ENCODE measurements around the gene KRT32.
"Not testable (repeated sequence)": the region's sequence is repeated elsewhere in the genome, so short reads cannot be mapped to it uniquely, and the experiment has no call there.

The KRT32 gene

GRCh38 chr17:41444640-41445039, 22.5 kb downstream of the KRT32 start:
- H3K27ac ChIP-seq: no peak overlapping the region
- H3K9me3 ChIP-seq (replicated peaks in 1 of 11): no peaks in the 10 kb centered on the region
- no peak overlapping the region for H3K4me2 ChIP-seq
- TF ChIP-seq Cebpa-rat (IDR thresholded peaks at IDR 0.05): no peak
- H3K4me1 ChIP-seq: peaks cover 0 to 8% (median 6%) of the 10 kb centered on the region in 10 experiments; a peak in 10 of 20 replicates
- H3K36me3 ChIP-seq: no peaks in the 10 kb centered on the region
- H3K4me3 ChIP-seq: no peak overlapping the region
- no peaks in the 10 kb centered on the region for H3K27me3 ChIP-seq
- H4K20me1 ChIP-seq: no peaks in the 10 kb centered on the region
- H3K9ac ChIP-seq: no peak overlapping the region

GRCh38 chr17:41444186-41444585, 23.0 kb downstream of the KRT32 start:
- H3K27ac ChIP-seq: no peak overlapping the region
- TF ChIP-seq Cebpa-rat (IDR thresholded peaks at IDR 0.05): no peak
- H3K9me3 ChIP-seq (replicated peaks in 1 of 11): no peaks in the 10 kb centered on the region
- H3K4me1 ChIP-seq: peaks cover 0 to 8% (median 6%) of the 10 kb centered on the region in 10 experiments; a peak in 10 of 20 replicates
- H3K9ac ChIP-seq: no peak overlapping the region
- no peaks in the 10 kb centered on the region for H4K20me1 ChIP-seq
- no peak overlapping the region for H3K4me3 ChIP-seq
- no peaks in the 10 kb centered on the region for H3K27me3 ChIP-seq
- H3K36me3 ChIP-seq: no peaks in the 10 kb centered on the region
- H3K4me2 ChIP-seq: no peak overlapping the region

DNA sequence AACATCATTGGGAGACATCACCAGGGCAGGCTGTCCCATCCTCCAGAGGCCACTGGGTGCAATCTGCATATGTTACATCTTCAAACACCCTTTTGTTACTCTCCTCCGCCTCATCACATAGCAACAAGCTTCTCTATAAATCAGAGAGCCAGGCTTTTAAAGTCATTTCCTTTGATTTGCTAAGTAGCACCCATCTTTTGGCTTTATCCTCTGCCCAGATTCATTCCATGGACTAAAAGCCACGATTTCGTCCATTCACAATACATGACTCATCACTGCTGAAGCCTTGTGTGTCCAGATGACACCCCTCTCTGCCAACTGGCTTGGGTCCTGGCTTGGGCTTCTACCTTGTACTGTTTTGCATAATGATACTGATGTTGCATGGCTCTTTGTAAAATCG, 24.4 kb downstream of the KRT32 start:
- H3K9ac ChIP-seq: no peak overlapping the region
- H3K4me1 ChIP-seq: peaks cover 0 to 8% (median 6%) of the 10 kb centered on the region in 10 experiments; a peak in 10 of 20 replicates
- H3K36me3 ChIP-seq: no peaks in the 10 kb centered on the region
- H3K27me3 ChIP-seq: no peaks in the 10 kb centered on the region
- no peaks in the 10 kb centered on the region for H3K9me3 ChIP-seq (replicated peaks in 1 of 11)
- H3K4me3 ChIP-seq: no peak overlapping the region
- H3K4me2 ChIP-seq: no peak overlapping the region
- no peak for TF ChIP-seq Cebpa-rat (IDR thresholded peaks at IDR 0.05)
- no peak overlapping the region for H3K27ac ChIP-seq
- no peaks in the 10 kb centered on the region for H4K20me1 ChIP-seq

DNA sequence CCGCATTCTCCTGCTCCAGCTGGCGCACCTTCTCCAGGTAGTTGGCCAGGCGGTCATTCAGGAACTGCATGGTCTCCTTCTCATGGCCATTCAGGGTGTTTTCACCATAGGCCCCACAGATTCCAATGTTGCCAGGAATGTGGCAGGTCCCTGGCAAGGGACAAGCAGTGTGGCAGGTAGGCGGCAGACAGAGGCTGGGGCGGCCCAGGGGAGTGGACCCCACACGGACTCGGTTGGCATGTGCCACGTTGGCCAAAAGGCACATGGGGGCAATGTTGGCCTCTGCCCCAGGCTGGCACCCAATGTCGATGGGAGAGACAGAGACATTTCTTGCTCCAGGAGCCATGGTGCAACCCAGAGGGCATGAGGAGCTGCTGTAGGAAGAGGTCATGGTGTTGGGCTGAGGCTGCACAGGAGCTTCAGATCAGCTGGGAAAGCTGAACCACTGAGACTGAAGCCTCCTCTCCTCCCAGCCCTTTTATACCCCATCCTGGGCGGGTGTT, 26.6 kb downstream of the KRT32 start, which contains the start of gene KRT38:
TSS of gene KRT38 (minus strand) at position 453 of the 503 bp plus-strand sequence. CDS start at position 391, 62 bp downstream.
- Histone ChIP-seq H4K20me1 (no peaks in the 10 kb centered on the region), H3K4me3 (no peak within 1 kb of the TSS), H3K36me3 (no peaks in the 10 kb centered on the region), H3K4me1 (no peaks in the 10 kb centered on the region), H3K4me2 (no peak within 1 kb of the TSS), H3K9me3 (replicated peaks in 1 of 11) (no peaks in the 10 kb centered on the region), H3K27me3 (no peaks in the 10 kb centered on the region), H3K27ac (no peak within 1 kb of the TSS), H3K9ac (no peak within 1 kb of the TSS)
- no peak for TF ChIP-seq Cebpa-rat (IDR thresholded peaks at IDR 0.05)

DNA sequence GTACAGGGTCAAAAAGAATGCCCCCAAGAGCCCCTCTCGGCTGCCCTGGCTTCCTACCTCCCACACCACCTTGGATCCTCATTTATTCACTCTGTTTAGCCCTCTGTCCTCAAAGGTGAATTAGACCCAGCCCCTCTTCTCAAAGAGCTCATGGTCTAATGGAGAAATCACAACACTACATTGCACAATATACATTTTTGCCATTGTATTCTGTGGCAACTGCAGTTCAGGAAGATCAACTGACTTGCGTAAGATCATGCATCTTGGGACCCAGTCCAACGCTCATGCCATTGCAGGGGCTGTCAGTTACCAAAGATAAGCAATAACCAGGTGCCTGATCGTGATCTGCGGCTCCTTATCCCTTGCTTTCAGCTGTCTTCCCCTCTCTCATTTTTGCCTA, 27.8 kb downstream of the KRT32 start:
- Histone ChIP-seq H3K36me3 (no peaks in the 10 kb centered on the region), H3K4me2 (no peak overlapping the region), H3K4me3 (no peak overlapping the region), H3K27me3 (no peaks in the 10 kb centered on the region), H3K27ac (no peak overlapping the region), H3K4me1 (no peaks in the 10 kb centered on the region), H3K9ac (no peak overlapping the region), H3K9me3 (replicated peaks in 1 of 11) (no peaks in the 10 kb centered on the region), H4K20me1 (no peaks in the 10 kb centered on the region)
- TF ChIP-seq Cebpa-rat (IDR thresholded peaks at IDR 0.05): no peak

DNA sequence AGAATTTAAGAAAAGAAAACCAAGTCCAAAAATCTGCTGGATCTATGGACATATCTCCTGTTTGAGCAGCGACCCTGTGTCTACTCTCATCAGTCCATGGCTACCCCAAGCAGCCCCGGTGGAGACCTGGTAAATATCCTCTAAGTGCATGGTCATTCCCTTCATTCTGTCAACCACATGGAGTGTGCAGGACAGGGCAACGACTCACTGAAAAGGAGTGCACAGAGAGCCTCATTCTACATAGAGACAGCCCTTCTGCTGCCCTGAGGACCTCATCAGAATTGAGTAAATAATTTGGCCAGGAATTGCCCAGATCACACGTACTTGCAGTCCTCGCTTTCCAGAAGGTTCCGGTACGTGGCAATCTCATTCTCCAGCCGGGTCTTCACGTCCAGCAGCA, 29.4 kb downstream of the KRT32 start:
- no peaks in the 10 kb centered on the region for H3K36me3 ChIP-seq
- H3K4me1 ChIP-seq: peaks cover 0 to 4% (median 0%) of the 10 kb centered on the region in 10 experiments; a peak in 1 of 20 replicates
- no peak overlapping the region for H3K27ac ChIP-seq
- no peak overlapping the region for H3K4me3 ChIP-seq
- H3K27me3 ChIP-seq: no peaks in the 10 kb centered on the region
- H3K9me3 ChIP-seq (replicated peaks in 1 of 11): no peaks in the 10 kb centered on the region
- no peak for TF ChIP-seq Cebpa-rat (IDR thresholded peaks at IDR 0.05)
- no peak overlapping the region for H3K9ac ChIP-seq
- no peaks in the 10 kb centered on the region for H4K20me1 ChIP-seq
- H3K4me2 ChIP-seq: no peak overlapping the region

GRCh38 chr17:41437254-41437653, 29.9 kb downstream of the KRT32 start:
- Histone ChIP-seq H3K9ac (no peak overlapping the region), H3K9me3 (replicated peaks in 1 of 11) (no peaks in the 10 kb centered on the region), H3K36me3 (no peaks in the 10 kb centered on the region), H3K4me3 (no peak overlapping the region), H3K27me3 (no peaks in the 10 kb centered on the region), H3K4me1 (peaks cover 0 to 9% (median 0%) of the 10 kb centered on the region in 10 experiments; a peak in 3 of 20 replicates), H3K27ac (no peak overlapping the region), H4K20me1 (no peaks in the 10 kb centered on the region), H3K4me2 (no peak overlapping the region)
- no peak for TF ChIP-seq Cebpa-rat (IDR thresholded peaks at IDR 0.05)

- Histone ChIP-seq H3K4me2 (no peak overlapping the region), H3K4me1 (peaks cover 0 to 17% (median 0%) of the 10 kb centered on the region in 10 experiments; a peak in 3 of 20 replicates), H3K27ac (no peak overlapping the region), H3K9ac (no peak overlapping the region), H3K4me3 (no peak overlapping the region), H4K20me1 (no peaks in the 10 kb centered on the region), H3K9me3 (replicated peaks in 1 of 11) (no peaks in the 10 kb centered on the region), H3K36me3 (no peaks in the 10 kb centered on the region), H3K27me3 (no peaks in the 10 kb centered on the region)
- no peak for TF ChIP-seq Cebpa-rat (IDR thresholded peaks at IDR 0.05)
Observed at GRCh38 chr17:41434415-41434814, 32.8 kb downstream of the KRT32 start.

DNA sequence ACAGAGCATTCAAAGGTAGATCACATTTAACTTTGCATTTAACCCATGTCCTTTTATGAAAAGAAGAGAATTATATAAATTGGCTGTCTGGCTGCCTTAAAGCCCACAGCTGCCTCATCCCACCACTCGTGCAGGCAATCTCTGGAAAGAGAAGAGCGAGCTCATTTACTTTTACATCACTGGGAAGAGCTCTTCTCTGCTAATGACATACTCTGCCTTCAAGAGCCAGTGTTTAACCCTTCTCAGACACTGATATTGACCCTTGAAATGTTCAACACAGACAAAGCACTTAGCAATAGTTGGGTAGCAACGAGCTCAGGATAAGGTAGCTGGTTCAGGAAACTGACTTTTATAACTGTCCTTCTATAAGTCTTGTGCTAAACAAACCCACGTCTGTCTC, 33.2 kb downstream of the KRT32 start:
- Histone ChIP-seq H4K20me1 (no peaks in the 10 kb centered on the region), H3K27me3 (no peaks in the 10 kb centered on the region), H3K4me1 (peaks cover 0 to 17% (median 0%) of the 10 kb centered on the region in 10 experiments; a peak in 3 of 20 replicates), H3K4me2 (no peak overlapping the region), H3K36me3 (no peaks in the 10 kb centered on the region), H3K9me3 (replicated peaks in 1 of 11) (no peaks in the 10 kb centered on the region), H3K27ac (no peak overlapping the region), H3K4me3 (no peak overlapping the region), H3K9ac (no peak overlapping the region)
- no peak for TF ChIP-seq Cebpa-rat (IDR thresholded peaks at IDR 0.05)

DNA sequence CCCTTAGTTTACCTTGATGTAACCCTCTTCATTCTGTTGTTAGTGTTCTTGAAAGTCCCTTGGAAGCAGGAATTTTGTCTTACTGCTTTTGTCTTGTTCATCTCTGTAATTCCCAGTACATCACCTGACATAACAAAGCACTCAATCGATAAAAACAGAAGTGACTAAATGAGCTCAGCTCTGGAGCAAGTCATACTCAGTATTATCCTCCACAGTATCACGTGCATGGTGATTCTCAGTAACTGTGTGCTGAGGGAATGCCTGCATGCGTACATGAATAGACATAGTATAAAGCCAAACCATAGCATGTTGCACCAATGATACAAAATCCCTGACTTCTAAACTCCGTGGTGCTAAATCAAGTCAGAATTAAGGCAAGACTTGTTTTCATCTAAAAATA, 33.6 kb downstream of the KRT32 start:
- TF ChIP-seq Cebpa-rat (IDR thresholded peaks at IDR 0.05): no peak
- Histone ChIP-seq H3K36me3 (no peaks in the 10 kb centered on the region), H3K27me3 (no peaks in the 10 kb centered on the region), H3K4me2 (no peak overlapping the region), H3K9ac (no peak overlapping the region), H3K9me3 (replicated peaks in 1 of 11) (no peaks in the 10 kb centered on the region), H3K27ac (no peak overlapping the region), H3K4me1 (peaks cover 0 to 17% (median 0%) of the 10 kb centered on the region in 10 experiments; a peak in 3 of 20 replicates), H4K20me1 (no peaks in the 10 kb centered on the region), H3K4me3 (no peak overlapping the region)

GRCh38 chr17:41430376-41430775, 36.8 kb downstream of the KRT32 start:
- not testable (repeated sequence) for H3K4me2 ChIP-seq; H3K4me3 ChIP-seq; H3K9ac ChIP-seq; H3K9me3 ChIP-seq (replicated peaks in 1 of 11); H3K36me3 ChIP-seq; H3K27me3 ChIP-seq; H3K27ac ChIP-seq; H4K20me1 ChIP-seq
- peaks cover 0 to 17% (median 0%) of the 10 kb centered on the region in 10 experiments; a peak in 3 of 20 replicates for H3K4me1 ChIP-seq

All from BLaER1 treated with 17β-estradiol and CSF1 and Interleukin-3, amounts not matched to agents 10 nM and 100 nM (cell line).